HepG2 (cell line): ENCODE results near the gene CDK5RAP1. TPM values are rescaled to one million over a fixed set of nuclear protein-coding genes. Genes with fewer than 3 reads are reported as not detected.

ENCODE experiments used
- ATAC-seq: fragments of 200-7000 bp; cut with Tn5 transposase; 3 replicates; pipeline ENCODE4 v1.9.1; 2020; ENCODE audit warnings: mild to moderate bottlenecking, moderate library complexity
- BruUV-seq: library from RNA; stranded (reverse); fragments of 400-500 nt; replicated peaks from 2 replicates; lab custom pipeline; 2021; lab: Mats Ljungman, UMichigan
- CTCF ChIA-PET: fragments of 300-600 bp; formaldehyde crosslinking; extraction: SDS; loops from one replicate; lab custom pipeline; 2021; ENCODE audit warnings: low total read pairs, inconsistent platforms, low intra/inter-chr PET ratio; lab: Yijun Ruan, JAX
- POLR2A ChIA-PET: fragments of 350-600 bp; sonication (Branson Sonifier 250); formaldehyde crosslinking; loops from one replicate; lab custom pipeline; 2020; ENCODE audit warnings: antibody characterized with exemption, inconsistent platforms; lab: Yijun Ruan, JAX
- DNase-seq: peaks from one replicate; pipeline ENCODE4 v3.0.0-alpha.2; 2015; ENCODE audit warnings: low spot score
- FAIRE-seq: peaks from 3 replicates; lab custom pipeline; 2011; peaks lifted over from hg19 to GRCh38; lab: Jason Lieb, UNC
- H2AFZ ChIP-seq: one replicate; pipeline ENCODE4 v1.6.1; 2011; ENCODE audit warnings: low read length, inconsistent platforms
- H3K27ac ChIP-seq: fragments of 300-600 bp; 3 replicates; pipeline ENCODE4 v1.8.0; 2011; ENCODE audit warnings: mixed run types, mild to moderate bottlenecking, mixed read lengths, low read length, inconsistent platforms; ENCODE audit not compliant: insufficient read depth; ENCODE audit errors: extremely low read length
- H3K27me3 ChIP-seq, 2 experiments: fragments of 200-600 bp in 1 of 2; 2 replicates in 1 of 2; 3 replicates in 1 of 2; pipeline versions ENCODE4 v1.6.0 to v1.8.0; 2011; ENCODE audit warnings: low read length in 2 of 2, mild to moderate bottlenecking in 2 of 2, moderate library complexity in 2 of 2, inconsistent platforms in 1 of 2; ENCODE audit not compliant: insufficient read depth in 2 of 2, control insufficient read depth in 1 of 2
- H3K36me3 ChIP-seq, 2 experiments: fragments of 200-600 bp in 1 of 2; replicated peaks in 1 of 2; 2 replicates in 1 of 2; 3 replicates in 1 of 2; pipeline versions ENCODE4 v1.5.1 to v1.8.0; 2011; ENCODE audit warnings: low read length in 2 of 2, inconsistent platforms in 1 of 2; ENCODE audit not compliant: insufficient read depth in 2 of 2, control insufficient read depth in 1 of 2
- H3K4me1 ChIP-seq: 2 replicates; pipeline ENCODE4 v1.5.1; 2012; ENCODE audit warnings: low read length, inconsistent platforms; ENCODE audit not compliant: insufficient read depth
- H3K4me2 ChIP-seq: 2 replicates; pipeline ENCODE4 v1.6.0; 2011; ENCODE audit warnings: low read depth, low read length, inconsistent platforms
- H3K4me3 ChIP-seq, 3 experiments: fragments of 200-600 bp in 1 of 3; sonication (generic), shearing (Covaris generic) in 1 of 3; replicated peaks in 1 of 3; 2 replicates each; pipeline ENCODE4 v1.5.1; 2011 to 2016; ENCODE audit warnings: low read length in 3 of 3, inconsistent platforms in 2 of 3, low read depth in 2 of 3, mild to moderate bottlenecking in 2 of 3, control low read depth in 1 of 3, mixed read lengths in 1 of 3; ENCODE audit not compliant: insufficient read depth in 1 of 3
- H3K79me2 ChIP-seq: one replicate; pipeline ENCODE4 v1.6.1; 2011; ENCODE audit warnings: low read length, inconsistent platforms; ENCODE audit not compliant: insufficient read depth
- H3K9ac ChIP-seq: 2 replicates; pipeline ENCODE4 v1.6.0; 2011; ENCODE audit warnings: mild to moderate bottlenecking, low read depth, low read length, inconsistent platforms; ENCODE audit not compliant: insufficient read depth
- H3K9me3 ChIP-seq: 2 replicates; pipeline ENCODE4 v1.5.1; 2012; ENCODE audit warnings: mild to moderate bottlenecking, low read length
- H4K20me1 ChIP-seq: 2 replicates; pipeline ENCODE4 v1.6.0; 2011; ENCODE audit warnings: inconsistent platforms, mild to moderate bottlenecking, low read length, moderate library complexity; ENCODE audit not compliant: insufficient read depth
- NR2F1 ChIP-seq, 2 experiments: fragments of 450-650 bp in 1 of 2; formaldehyde crosslinking in 1 of 2; IDR thresholded peaks; 2 replicates each; pipeline versions ENCODE4 v1.5.0 to v1.6.1; 2016 to 2020; ENCODE audit warnings: mild to moderate bottlenecking in 1 of 2, missing compliant biosample characterization in 1 of 2, missing genetic modification reagents in 1 of 2, moderate library complexity in 1 of 2
- ZNF850 ChIP-seq: sonication (generic); formaldehyde crosslinking; conservative IDR thresholded peaks from 2 replicates; pipeline ENCODE4 v1.9.0; 2021; ENCODE audit warnings: mild to moderate bottlenecking, missing genetic modification reagents
- WGBS: methylation state at CpG from one replicate; pipeline ENCODE4 v1.1.6; 2017; ENCODE audit warnings: low lambda C conversion rate; 5-methylcytosine and 5-hydroxymethylcytosine counted together
- in situ Hi-C: cut with HindIII; loops from 2 replicates; pipeline ENCODE4 v1.10.0; 2017; ENCODE audit warnings: low pct_unique_long_range_greater_than_20kb; ENCODE audit not compliant: extremely low pct_ligation_motif_present
- intact Hi-C: fragments of 100-400 bp; cut with micrococcal nuclease; formaldehyde crosslinking; loops from one replicate; pipeline ENCODE4 v1.10.0; 2022; ENCODE audit not compliant: unreplicated experiment
- polyA plus RNA-seq, 8 experiments: library from polyadenylated mRNA; depleted of rRNA in 3 of 8; stranded (reverse) in 7 of 8; unstranded in 1 of 8; fragments of >200 nt; fragmentation: Illumina TruSeq in 4 of 8; extraction: Trizol in 4 of 8; gene quantifications; 2 replicates each; pipeline versions ENCODE4 v1.2.1 to v1.2.3, GENCODE V29; 2011 to 2016; ENCODE audit warnings: low read depth in 4 of 8, missing spikeins in 1 of 8, mixed read lengths in 1 of 8; ENCODE audit not compliant: insufficient read depth in 1 of 8
- total RNA-seq, 5 experiments: library from RNA; depleted of rRNA; stranded (reverse); fragments of >200 nt; fragmentation: Illumina TruSeq; extraction: Trizol; gene quantifications; 2 replicates each; pipeline ENCODE4 v1.2.3, GENCODE V29; 2016; ENCODE audit warnings: low read depth in 1 of 5
- TF ChIP-seq, protein P1 (sequence below): IDR thresholded peaks from 2 replicates; pipeline ENCODE4 v1.6.1; 2012; ENCODE audit warnings: inconsistent platforms
- TF ChIP-seq, protein P2 (sequence below): sonication (generic); formaldehyde crosslinking; IDR thresholded peaks from 2 replicates; pipeline ENCODE4 v1.5.1; 2020; ENCODE audit warnings: mild to moderate bottlenecking, missing genetic modification reagents, moderate library complexity

The CDK5RAP1 gene
- total and polyA plus RNA-seq, 2 of the 13 experiments (the other 11 are each of a cell fraction or from before 2014, with no cell fraction given), result 53.6 to 98.2 TPM

DNA sequence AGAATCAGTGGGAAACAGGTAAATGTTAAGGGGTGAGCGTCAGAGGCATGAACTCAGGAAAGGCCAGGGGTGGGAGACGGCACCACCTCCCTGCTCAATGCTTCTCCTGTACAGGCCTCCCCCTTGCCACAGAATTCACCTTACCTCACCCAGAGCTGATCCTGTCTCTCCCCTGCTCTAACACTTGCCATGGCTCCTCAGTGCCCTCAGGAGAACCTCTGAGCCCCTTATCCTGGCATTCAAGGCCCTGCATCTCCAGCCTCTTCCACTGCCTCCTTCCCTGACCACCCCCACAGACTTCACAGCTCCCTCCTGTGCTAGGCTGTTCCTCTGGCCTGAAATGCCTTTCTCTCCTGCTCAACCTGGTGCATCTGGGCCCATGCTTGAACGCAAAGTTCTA lies 84.4 kb downstream of the CDK5RAP1 start:
- H3K27ac ChIP-seq, result no peak overlapping the region
- WGBS, result 41% methylated on average over 3 of the region's 3 CpGs
- H3K9ac ChIP-seq, result no peak overlapping the region
- no peaks in the 10 kb centered on the region for H3K9me3 ChIP-seq
- no peaks in the 10 kb centered on the region for H4K20me1 ChIP-seq
- in situ Hi-C loops (no loop called here), intact Hi-C loops (no loop called here)
- ChIA-PET POLR2A (no interaction called here), CTCF (no interaction called here)
- H3K27me3 ChIP-seq, result peaks cover 17 to 72% of the 10 kb centered on the region in 2 experiments
- peaks cover 18% of the 10 kb centered on the region for H3K4me1 ChIP-seq
- no peak overlapping the region for H2AFZ ChIP-seq
- DNase-seq (no peak), ATAC-seq (no peak), FAIRE-seq (no peak)
- H3K4me3 ChIP-seq, result no peak overlapping the region
- BruUV-seq, result no TSS peak
- no peaks in the 10 kb centered on the region for H3K36me3 ChIP-seq
- H3K4me2 ChIP-seq, result no peak overlapping the region
- TF ChIP-seq, protein P1, sequence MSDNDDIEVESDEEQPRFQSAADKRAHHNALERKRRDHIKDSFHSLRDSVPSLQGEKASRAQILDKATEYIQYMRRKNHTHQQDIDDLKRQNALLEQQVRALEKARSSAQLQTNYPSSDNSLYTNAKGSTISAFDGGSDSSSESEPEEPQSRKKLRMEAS, result 0 out of 2 replicates have a peak, but pooled peaks have one; percentile 2
- TF ChIP-seq, protein P2, sequence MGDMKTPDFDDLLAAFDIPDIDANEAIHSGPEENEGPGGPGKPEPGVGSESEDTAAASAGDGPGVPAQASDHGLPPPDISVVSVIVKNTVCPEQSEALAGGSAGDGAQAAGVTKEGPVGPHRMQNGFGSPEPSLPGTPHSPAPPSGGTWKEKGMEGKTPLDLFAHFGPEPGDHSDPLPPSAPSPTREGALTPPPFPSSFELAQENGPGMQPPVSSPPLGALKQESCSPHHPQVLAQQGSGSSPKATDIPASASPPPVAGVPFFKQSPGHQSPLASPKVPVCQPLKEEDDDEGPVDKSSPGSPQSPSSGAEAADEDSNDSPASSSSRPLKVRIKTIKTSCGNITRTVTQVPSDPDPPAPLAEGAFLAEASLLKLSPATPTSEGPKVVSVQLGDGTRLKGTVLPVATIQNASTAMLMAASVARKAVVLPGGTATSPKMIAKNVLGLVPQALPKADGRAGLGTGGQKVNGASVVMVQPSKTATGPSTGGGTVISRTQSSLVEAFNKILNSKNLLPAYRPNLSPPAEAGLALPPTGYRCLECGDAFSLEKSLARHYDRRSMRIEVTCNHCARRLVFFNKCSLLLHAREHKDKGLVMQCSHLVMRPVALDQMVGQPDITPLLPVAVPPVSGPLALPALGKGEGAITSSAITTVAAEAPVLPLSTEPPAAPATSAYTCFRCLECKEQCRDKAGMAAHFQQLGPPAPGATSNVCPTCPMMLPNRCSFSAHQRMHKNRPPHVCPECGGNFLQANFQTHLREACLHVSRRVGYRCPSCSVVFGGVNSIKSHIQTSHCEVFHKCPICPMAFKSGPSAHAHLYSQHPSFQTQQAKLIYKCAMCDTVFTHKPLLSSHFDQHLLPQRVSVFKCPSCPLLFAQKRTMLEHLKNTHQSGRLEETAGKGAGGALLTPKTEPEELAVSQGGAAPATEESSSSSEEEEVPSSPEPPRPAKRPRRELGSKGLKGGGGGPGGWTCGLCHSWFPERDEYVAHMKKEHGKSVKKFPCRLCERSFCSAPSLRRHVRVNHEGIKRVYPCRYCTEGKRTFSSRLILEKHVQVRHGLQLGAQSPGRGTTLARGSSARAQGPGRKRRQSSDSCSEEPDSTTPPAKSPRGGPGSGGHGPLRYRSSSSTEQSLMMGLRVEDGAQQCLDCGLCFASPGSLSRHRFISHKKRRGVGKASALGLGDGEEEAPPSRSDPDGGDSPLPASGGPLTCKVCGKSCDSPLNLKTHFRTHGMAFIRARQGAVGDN (CRISPR knock-in tag), result peak; percentile 14; the same call in 1 of the 2 replicates
- TF ChIP-seq ZNF850 (CRISPR knock-in tag), result no peak
- TF ChIP-seq NR2F1 (CRISPR knock-in tag; IDR thresholded peaks at IDR 0.05), result no peak
- no peaks in the 10 kb centered on the region for H3K79me2 ChIP-seq
